GM18508 (cell line): ENCODE results near the gene MDGA2.
"Not testable (repeated sequence)": the region's sequence is repeated elsewhere in the genome, so short reads cannot be mapped to it uniquely, and the experiment has no call there.

Experiments
- ATAC-seq: cut with Tn5 transposase; IDR thresholded peaks from one replicate; pipeline ENCODE4 v1.9.1; 2021; ENCODE audit warnings: moderate number of reproducible peaks; ENCODE audit not compliant: insufficient read depth, unreplicated experiment

MDGA2 gene

DNA sequence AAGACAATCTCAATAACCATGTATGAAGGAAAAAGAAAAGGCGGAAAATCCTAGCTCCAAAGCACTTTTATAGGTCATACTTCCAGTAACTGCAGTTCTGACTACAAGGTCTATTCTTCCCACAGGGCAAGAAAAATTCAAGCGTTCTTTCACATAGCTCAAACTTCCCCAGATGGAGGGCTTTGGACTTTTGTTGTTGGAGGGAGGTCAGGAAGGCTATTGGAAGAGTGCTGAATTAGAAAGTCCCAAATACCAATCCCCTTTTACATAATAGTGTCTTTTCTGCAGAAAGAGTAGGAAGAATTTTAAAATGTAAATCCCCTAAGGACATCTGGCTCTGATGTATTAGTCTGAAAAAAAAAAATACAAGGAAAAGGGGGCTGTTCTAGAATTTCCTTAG, 309.4 kb downstream of the MDGA2 start:
- ATAC-seq: no peak

DNA sequence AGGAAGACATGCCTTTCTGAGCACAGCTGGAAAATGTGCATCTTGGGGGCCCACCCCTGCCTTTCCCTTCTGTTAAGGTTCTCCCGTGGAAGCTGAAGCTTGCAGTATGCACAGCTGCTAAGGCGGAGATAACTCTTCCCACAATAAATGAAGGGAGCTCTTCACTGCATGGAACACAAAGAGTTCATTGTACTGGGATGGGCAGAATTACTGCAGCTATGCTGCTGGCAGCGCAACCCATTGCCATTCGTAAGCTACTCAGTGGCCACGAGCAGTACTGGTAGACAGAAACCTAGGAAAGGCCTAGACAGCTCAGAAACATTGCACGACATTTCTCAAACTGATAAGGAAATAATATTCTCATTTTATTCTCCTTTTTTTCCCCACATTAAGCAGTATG, 310.2 kb downstream of the MDGA2 start:
- ATAC-seq: no peak

DNA sequence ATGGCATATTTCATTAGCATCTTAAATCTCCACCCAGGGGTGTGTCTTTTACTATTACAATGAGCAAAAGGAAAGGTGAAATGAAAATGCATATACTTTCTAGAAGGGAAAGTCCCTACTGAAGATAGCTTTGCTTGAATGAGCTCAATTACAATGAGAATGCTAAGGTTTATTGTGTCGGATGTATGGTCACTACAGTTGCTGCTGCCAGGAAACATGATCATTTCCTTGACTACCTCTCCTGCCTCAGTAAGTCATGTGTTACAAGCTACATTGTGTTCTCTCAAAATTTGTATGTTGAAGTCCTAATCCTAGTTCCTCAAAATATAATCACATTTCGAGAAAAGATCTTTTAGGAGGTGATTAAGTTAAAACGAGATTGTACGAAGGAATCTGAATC, 322.2 kb downstream of the MDGA2 start:
- no peak for ATAC-seq

GRCh38 chr14:47346849-47347248, 328.6 kb downstream of the MDGA2 start:
- ATAC-seq: no peak

GRCh38 chr14:47345016-47345415, 330.4 kb downstream of the MDGA2 start:
- ATAC-seq: no peak

- no peak for ATAC-seq
Measured at GRCh38 chr14:47332939-47333338, 342.5 kb downstream of the MDGA2 start.

DNA sequence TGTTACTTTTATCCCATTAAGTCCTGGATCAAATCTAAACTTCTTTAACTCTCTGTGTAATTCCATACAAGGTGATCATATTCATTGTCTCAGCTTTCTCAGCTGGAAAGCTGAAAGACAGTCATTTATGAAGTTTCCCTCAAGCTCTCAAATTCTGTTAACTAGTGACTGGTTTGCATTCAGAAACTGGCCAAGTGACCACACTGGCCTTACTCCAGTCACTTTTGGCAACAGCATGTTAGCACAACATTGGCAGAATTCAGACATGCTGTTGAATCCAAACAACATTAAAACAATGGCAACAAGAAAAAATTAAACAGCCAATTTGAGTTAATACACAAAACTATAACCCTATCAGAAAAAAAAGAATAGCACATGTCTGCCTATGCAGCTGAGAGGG, 343.3 kb downstream of the MDGA2 start:
- no peak for ATAC-seq

- ATAC-seq: no peak
Measured at GRCh38 chr14:47328376-47328775, 347.0 kb downstream of the MDGA2 start.

DNA sequence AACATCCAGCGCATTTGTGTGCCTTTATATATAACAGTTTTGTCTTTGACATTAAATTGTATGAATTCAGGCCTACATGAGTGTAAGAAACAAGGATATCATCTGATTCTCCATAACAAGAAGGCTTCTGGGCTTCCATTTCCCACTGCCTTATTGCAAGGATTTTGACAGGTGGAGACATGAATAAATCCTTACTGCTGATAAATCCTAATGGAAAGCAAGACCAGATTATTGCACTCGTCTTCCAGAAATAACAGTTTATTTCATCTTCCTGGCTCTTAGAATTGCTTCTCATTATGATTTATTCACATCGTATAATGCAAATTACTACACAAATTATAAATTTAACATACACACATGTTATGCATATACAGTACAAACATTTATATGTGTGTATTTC, 348.1 kb downstream of the MDGA2 start:
- ATAC-seq: no peak

DNA sequence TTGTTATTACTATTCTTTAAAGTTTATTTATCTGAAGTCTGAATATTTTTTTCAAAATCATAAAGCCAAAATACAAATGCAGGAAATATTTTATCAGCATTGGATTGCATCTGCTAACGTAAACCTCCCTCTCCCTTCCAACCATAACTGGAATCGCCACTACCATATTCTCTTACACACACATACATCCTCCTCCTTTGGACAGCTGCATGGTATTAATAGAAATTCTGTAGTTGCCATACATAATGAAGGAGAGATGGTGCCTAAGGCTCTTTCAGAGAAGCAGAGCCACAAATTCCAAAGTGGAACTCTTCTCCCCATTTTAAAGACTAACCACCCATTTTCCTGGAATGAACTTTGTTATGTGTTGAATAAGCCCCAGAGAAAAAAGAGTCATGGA, 352.7 kb downstream of the MDGA2 start:
- ATAC-seq: no peak

DNA sequence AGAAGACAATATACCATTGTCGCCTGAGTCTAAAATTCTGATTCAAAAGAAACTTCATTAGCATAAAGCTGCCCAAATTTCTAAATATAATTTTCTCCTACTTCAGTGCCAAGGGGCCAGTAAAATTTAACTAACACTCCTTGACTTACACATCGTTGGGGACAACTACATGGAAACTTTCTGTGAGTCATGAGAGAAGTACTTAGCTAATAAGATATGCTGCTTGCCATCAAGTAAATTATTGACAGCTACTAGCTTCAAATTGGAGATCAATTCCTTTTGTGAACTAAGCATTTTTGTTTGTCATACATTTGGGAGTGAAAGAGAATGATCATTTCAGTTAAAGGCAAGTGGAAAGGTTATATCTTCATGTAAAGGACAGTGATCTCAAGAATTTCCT, 373.3 kb downstream of the MDGA2 start:
- ATAC-seq: no peak

DNA sequence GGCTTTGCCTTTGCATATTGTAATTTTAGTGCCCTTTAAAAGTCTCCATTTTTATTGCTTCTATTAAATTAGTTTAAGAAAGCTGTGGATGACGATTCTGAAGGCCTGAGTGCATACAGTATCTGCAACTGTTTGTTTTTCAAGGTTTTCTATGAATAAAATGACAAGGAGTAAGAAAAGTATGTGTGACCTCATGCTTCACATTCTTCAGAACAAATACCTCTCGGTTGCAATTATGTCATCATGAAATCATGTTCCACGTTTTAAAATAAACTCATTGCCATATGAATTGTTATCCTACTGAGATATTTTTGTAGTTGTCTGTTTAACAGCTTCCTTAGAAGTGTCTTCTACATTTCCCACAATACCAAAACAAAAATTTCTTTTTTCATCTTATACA, 374.6 kb downstream of the MDGA2 start:
- ATAC-seq: no peak

DNA sequence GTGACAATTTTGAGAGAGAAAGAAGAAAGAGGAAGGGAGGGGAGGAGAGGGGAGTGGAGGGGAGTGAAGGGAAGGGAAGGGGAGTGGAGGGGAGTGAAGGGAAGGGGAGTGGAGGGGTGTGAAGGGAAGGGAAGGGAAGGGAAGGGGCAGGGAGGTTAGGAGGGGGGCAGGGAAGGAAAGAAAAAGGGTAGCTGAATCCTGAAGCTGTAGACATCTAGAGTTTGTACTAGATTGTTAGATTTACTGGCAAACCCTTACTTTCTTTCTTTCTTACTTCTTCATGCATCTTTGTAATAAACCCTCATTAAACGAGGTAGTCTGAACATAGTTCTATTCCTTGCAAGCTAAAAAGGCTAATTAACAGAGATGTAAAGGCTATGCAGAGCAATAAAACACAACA, 378.0 kb downstream of the MDGA2 start:
- ATAC-seq: no peak

DNA sequence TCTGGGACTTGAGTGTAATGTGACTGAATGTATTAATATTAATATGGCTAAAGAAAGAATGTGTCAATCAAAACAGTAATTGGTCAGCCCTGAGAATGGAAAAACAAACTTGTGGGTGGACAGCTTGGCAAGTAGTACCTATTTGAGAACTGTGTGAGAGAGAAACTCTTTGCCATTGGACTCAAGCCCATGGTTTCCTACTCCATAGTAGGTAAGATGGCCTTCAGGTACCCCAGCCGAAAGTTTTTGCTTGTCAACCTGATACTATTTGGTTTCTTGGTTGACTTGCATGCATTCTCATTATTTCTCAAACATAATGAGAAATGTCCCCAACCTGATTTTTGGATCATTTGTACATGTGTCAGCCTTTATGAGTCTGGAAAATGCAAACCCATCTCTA, 391.1 kb downstream of the MDGA2 start:
- ATAC-seq: no peak

- ATAC-seq: not testable (repeated sequence)
Measured at GRCh38 chr14:47281761-47282160, 393.6 kb downstream of the MDGA2 start.

GRCh38 chr14:47278233-47278842, 397.1 kb downstream of the MDGA2 start:
- peak; percentile 53 for ATAC-seq

DNA sequence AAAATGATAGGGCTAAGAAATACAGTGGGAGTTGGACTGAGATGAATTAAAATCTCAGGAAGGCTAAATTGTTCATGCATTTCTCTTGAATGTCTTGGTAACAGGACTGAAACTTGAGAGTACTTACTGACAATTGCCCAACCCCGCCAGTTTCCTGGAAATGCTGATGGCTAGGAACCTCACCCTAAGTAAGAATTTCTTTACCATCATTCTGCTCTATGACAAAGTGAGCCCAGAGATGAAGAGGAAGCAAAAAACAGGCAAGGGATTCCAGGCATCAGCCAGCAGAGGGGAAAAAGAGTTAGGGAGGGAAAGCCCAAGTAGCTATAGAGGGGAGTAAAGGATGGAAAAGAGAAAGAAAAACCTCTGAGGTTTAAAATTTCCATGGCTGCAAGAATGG, 397.7 kb downstream of the MDGA2 start:
- no peak for ATAC-seq

GRCh38 chr14:47276931-47277330, 398.5 kb downstream of the MDGA2 start:
- no peak for ATAC-seq

DNA sequence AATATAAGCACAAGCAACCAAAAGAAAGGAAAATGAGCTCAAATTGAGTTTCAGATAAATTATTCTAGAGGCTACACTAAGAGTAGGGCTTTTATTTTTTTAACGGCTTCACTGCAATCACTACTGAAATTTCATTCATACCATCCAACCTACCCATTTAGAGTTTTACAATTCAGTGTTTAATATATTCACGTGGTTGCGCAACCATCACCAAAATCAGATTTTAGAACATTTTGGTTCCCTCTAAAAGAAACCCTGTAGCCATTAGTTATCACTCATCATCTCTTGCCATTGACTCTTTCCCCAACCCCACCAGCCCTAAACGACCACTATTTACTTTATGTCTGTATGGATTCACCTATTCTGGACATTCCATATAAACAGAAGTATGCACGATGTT, 401.5 kb downstream of the MDGA2 start:
- ATAC-seq: no peak

DNA sequence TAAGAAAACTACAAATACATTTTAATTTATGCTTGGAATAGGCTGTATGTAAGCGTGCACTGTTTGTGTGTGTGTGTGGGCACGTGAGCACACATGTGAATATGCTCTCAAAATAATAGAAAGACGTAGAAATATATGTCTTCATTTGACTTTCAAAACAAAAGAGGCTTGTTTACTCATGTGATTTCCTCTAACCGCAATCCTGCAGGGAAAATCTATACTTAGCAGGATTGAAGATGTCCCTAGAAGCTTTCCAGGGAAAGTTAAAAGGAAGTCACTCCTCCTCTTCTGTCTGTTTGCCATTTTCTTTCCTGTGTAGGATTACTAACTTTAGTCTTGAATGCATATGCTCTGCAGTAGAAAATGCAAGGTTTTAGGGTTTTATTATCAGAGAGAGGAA, 404.7 kb downstream of the MDGA2 start:
- no peak for ATAC-seq

- ATAC-seq: no peak
Measured at GRCh38 chr14:47269756-47270492, 405.5 kb downstream of the MDGA2 start.

DNA sequence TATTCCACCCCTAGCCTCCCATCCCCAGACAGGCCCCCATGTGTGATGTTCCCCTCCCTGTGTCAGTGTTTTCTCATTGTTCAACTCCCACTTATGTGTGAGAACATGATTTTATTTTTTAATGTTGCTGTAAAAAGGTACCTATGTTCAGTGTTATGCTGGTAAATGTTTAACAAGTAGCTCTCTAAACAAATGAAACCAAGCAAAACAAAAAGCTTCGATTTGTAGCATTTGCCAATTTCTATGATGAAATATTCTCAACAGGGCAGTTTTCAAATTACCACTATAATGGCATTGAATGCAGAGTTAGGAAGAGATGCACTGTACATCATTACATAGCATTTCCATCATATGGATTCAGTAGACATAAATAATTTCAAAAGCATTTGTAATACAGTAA, 410.6 kb downstream of the MDGA2 start:
- ATAC-seq: no peak
